Mesenteric fat pad (tissue), 1 donor: Measurements from ENCODE around the gene GAK. TPM values are rescaled to one million over a fixed set of nuclear protein-coding genes. Genes with fewer than 3 reads are reported as not detected.

ENCODE experiments used
- DNase-seq: peaks from one replicate; pipeline ENCODE4 v3.0.0-alpha.2; 2020; ENCODE audit warnings: low spot score
- total RNA-seq: library from RNA; stranded (reverse); fragmentation: NEBNext Ultra II Directional; extraction: Animal tissue kit (Norgen Biotek cat#: 25700); gene quantifications from one replicate; pipeline ENCODE4 v1.2.1, GENCODE V29; 2021
- donor health status: DM: yes; HTN: yes; CAD: no.

GAK gene
- total RNA-seq, 1 donor from 2014 or later, result 91.3 TPM

DNA sequence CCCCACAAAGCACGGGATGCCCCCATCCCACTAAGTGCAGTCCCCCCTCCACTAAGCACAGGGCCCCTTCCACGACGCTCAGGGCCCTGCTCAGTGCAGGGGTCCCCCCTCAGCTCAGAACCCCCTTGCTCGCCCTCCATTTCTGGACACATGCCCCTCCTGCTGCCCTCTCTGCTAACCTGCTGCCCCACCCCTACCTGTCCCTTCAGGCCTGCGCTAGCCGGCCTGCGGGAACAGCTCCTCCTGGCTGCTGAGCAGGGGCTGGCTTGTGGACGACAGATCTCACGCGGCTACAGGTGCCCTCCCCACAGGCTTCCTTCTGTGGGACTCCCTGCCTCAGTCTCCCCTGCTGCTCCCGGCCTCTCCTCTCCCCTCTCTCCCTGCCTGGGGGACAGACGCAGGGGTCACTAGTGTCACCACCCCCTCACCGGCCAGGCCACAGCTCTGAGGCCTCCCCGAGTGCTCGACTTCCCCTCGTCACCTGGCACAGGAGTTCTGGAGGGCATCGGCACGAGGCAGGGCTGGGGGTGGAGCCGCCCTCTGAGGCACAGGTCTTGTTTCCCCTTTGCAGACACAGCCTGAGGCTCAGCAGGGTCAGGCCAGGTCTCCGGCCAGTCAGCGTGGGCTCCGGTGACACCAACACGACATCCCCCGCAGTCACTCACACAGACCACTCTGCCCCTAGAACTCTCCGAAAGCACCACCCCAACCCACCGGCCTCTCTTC lies 21.6 kb downstream of the GAK start:
- no peak for DNase-seq

DNA sequence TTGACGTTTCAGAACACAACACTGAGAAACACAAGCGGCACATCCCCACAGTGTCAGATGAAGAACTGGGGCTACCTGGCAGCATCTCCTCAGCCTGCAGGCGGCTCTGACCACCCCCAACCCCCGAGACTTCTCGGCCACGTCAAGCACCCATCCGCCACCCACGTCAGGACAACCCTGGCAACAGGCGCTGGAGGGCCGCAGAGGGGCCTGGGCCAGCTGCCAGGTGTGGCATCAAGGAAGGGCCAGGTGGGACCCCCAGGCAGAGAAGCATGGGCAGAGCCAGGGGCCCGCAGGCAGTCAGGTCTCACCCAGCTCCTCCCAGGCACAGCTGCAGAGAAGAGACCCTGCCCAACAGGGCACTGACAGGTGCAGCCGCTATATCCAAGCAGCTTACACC lies 22.3 kb downstream of the GAK start:
- no peak for DNase-seq

DNA sequence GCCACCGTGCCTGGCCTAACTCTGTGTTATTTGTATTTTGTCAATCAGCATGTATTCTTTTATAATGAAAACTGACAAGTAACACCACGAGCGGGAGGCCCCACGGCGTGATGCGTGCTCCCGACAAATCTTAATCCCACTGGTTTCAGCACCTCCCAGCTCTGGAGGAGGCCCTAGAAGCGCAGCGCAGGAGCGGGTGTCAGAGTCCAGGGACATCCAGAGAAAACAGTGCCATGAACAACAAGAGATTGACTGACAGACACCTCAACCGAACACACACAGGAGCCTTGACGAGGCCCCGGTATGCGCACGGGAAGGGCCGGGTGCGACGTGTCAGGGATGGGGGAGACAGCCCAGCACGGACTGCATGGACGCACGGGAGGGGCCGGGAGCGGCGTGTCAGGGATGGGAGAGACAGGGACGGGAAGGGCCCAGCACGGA lies 23.0 kb downstream of the GAK start:
- no peak for DNase-seq

DNA sequence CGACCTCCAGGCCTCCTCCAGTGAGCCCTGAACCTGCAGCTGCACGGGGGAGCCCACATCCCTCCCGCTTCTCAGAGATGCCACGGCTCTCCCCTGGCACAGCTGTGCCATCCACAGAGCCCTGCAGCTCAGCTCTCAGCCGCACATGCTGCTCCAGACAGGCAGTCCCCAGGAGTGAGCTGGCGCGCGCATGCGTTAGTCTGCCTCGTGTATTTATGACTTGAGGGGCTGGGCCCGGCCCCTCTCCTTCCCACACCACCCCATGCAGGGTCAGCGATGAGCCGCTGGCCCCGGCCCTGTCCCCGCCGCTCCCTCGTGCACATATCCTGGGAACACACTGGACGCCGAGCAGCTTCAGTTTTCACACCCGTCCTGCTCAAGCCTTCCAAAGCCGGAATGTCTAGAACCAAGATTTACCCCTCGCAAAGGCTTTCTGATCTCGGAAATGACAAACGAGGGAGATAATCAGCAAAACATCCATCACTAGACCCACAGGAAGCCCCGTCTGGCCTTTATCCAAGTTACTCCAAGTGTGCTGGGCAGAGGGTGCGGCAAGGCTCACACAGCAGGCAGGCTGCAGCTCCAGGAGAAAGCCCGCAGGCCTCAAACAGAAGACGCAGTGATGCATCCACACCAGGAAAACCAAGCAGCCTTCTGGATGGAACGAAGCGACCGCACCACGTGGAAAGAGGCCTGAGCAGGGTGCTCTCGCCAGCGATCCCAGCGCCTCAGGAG lies 24.3 kb downstream of the GAK start:
- DNase-seq, result no peak

DNA sequence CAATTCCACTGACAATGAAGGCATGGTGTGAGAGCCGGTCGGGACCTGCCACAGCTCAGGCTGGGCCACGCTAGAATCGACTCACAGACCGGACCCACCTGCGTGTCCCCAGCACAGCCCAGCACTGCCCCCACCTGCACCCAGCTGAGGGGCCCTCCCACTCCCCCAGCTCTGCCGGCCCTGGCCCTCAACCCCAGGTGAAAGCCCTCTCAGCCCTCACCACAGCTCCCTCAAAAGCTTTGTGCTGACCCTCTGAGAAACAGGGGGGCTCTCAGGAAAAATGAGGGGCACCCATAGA lies 25.1 kb downstream of the GAK start:
- DNase-seq, result no peak

DNA sequence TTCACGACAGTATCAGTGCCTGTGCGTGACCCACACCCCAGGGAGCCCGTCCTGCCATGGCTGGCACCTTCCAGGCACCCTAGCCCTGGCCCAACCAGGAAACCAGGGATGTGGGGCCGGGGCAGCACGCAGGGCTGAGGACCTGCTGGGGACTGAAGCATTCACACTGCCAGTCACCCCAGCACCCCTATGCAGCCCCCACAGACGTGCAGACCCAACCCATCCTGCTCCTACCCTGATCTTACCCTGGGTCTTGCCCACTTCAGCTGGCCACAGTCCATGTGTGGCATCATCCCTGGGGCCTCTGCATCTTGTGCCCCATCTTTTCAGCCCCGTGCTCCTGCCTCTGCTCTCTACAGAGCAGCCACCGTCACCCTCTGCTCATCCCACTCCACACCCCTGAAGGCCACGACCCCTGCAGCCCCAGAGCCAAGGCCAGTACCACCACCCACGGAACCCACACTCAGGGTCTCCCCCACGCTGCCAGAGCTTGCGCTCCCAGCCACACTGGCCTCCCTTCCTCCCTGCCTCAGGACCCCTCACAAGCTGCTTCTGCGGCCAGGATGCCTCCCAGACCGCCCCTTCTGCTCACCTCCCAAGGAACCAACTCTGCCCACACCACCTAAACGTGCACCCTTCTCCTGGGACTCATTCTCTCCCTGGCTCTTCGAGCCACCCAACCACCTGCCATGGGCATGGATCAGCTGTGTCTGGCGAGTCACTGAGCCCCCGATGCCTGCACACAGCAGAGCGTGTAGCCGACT lies 25.6 kb downstream of the GAK start:
- no peak for DNase-seq

DNA sequence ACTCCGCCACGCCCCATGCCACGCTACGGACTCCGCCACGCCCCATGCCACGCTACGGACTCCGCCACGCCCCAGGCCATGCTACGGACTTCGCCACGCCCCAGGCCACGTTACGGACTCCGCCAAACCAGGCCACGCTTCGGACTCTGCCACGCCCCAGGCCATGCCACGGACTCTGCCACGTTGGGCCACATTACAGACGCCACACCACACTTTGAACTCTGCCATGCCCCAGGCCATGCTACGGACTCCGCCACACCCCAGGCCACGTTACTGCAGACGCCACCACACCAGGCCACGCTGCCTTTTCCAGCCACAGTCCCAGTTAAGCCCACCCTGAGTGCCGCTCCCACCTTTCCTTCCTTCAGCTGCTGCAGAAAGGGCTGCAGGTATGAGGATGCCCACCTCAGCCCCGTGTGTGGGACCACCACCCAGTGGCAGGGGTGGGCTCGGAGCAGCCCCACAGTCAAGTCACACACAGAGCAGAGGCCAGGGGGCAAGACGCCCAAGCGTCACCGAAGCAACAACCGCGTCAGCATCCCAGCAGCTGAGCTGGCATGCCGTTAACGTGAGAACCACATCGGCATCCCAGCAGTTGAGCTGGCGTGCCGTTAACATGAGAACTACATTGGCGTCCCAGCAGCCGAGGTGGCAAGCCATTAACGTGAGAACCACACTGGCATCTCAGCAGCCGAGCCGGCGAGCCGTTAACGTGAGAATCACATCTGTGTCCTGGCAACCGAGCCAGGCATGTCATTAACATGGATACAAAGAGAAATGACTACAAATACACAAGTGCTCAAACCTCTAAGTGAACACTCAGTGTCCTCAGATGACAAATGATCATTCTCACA lies 26.4 kb downstream of the GAK start:
- no peak for DNase-seq

DNA sequence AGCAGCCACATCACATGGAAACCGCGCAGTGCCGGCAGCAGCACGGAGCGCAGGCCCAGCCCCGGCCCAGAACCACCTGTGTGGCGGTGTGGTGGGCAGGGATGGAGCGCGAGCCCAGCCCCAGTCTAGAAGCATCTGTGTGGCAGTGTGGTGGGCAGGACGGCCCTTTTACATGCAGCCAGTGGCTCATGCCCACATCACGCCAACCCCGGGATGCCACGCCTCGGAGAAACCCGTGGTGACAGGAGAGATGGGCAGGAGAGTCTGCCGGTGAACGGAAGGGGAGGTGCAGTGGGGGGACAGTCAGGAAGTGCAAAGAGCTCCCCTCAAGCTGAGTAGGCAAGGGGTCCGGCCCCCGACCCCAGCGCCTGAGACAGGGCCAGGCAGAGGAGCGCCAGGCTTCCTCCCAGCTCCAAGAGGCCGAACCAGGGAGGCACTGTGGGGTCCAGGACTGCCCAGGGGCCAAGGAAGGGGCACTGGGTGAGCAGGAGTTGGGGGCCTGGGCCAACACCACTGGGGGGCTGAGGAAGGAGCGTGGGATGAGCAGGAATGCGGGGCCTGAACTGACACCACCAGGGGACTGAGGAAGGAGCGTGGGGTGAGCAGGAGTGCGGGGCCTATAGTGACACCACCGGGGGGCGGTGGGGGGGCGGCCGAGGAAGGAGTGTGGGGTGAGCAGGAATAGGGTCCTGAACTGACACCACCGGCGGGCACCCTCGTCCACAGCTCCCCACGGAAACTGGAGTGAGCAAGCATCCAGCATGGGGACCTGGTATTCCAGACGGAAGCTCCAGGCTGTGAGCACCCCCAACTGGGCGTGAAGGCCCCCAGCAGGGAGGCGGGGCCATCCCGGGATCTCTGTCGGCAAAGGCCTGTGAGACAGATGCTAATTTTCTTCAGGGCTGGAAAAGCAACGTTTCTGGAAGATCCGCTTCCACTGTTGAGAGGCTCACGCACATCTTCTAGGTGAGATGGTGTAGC lies 28.8 kb downstream of the GAK start:
- no peak for DNase-seq

DNA sequence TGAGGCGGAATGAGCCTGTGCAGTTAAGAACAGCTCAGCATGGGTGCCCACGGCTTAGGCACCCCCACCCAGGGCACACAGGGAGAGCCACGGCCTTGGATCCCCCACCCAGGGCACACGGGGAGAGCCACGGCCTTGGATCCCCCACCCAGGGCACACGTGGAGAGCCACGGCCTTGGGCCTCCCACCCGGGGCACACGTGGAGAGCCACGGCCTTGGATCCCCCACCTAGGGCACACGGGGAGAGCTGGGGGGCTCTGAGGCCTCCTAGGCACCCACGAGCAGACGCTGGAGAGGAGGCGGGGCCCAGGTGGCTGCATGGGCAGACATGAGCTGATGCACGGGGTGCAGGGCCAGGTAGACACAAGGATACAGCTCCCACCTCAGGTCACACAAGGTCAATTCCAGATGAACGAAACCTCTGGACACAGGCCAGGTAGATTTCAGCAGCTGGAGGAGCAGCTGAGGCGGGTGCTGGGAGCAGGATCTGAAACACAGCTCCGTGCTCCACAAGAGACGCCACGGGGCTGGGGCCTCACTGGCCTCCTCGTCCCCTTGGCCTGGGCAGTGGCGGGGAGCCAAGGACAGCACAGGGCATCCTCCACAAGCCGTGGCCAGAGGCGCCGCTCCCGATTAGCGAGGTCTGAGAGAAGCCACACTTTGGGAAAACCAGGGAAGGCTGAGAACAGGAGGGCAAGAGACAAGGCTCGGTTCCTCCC lies 30.8 kb downstream of the GAK start:
- DNase-seq, result no peak

DNA sequence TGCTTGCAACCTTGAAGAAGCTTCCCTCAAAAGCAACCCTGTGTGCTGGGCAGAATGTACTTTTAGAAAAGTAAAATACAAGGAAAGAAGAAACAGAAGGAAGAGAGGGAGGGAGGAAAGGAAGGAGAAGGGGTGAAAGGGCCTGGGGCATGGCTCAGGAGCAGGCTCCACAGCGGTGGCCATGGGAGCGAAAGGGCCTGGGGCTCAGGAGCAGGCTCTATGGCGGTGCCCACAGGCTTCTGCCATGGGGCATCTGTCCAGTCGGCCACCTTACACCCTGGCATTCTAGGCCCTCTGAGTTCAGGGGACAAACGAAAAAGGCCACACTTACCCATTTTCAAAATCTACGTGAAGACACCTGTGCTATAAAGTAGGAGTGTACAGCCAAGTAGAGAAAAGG lies 31.4 kb downstream of the GAK start:
- DNase-seq, result no peak

DNA sequence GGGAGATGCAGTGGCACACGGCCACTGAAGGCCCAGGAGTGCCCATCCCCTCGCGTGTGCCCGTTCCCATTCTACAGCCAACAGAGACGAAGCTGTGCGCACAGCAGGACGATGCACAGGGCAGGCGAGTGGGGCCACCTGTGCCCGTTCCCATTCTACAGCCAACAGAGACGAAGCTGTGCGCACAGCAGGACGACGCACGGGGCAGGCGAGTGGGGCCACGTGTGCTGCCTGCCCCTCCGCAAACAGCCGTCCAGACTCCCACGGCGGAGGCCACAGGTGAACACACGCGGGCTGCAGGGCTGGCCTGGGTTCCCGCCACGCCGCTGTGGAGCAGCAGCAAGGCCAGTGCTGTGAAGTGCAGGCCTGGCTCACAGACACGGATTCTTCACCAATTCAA lies 32.0 kb downstream of the GAK start:
- no peak for DNase-seq

DNA sequence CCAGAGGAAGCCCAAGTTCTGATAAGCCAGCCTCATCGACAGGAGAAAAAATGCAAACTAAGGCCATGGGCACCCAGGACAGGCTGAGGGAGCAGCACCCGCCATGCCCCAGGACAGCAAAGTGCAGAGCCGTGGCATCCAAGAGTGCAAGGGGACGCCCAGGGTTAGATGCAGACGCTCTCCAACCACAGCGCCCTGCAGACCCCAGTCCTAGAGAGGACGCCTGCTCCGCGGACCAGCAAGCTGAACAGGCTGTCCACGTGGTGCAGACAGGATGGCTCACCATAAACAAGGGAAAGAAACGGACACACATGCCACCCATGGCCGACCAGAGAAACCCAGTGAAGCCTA lies 32.6 kb downstream of the GAK start:
- no peak for DNase-seq

DNA sequence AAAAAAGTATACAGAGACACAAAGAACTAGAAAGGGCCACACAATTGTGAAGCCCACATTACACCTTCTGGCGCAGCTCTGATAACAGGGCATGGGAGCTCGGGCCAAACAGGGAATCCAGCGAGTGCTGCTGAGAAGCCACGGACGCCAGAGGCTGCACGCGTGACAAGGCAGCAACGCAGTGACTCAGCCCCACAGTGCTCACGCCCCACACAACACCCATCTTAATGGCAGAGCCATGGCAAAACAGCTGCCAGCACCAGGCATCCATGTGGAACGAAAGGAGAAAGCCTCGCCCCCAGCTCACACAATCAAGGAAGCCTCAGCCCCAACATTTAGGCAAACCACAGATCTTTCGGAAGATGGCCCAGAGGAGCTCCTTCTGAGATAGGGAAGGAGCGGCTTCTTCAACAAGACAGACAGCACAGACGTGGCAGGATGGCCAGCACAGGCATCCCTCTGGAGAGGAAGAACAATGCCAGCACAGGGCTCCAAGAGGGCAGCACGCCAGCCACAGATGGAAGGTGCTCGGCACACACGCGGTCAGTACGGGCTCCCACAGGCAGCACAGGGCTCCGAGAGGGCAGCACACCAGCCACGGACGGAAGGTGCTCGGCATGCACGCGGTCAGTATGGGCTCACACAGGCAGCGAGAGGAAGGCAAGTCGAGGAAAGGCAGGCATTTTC lies 33.1 kb downstream of the GAK start:
- no peak for DNase-seq

DNA sequence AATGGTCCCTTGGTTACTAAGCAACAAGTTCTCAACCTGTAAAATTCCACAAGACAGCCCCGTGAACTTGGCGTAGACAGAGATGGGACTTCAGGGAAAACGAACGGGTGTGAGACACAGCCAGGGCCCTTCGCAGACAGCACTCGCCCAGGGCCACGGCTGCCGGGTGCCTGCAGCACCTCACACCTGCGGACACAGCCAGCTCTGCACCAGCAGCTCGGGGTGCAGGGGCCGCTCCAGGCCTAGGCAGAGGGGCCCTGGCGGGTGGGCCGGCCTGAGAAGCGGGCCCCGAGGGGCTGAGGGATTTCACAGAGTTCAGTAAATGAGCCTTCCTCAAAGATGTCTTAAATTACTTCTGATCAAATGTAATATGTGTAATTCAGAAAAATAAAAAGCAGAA lies 34.0 kb downstream of the GAK start:
- no peak for DNase-seq

DNA sequence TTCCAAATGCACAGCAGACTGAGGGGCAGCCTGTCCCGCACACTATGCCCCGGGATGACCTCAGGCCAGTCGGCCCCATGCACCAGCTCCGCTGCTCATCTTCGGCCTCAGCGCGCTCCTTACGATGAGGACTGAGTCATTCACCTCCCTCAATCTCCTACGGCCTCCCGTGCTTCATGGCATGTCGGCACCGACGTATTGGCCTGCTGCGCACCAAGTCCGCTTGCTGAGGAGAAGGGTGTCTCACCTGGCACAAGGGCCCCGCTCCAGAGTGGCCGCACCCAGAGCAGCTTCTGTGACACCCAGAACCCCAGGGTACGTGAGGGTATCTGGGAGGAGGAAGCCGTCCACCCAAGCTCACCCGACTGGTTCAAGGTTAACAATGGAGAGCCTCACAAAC lies 35.5 kb downstream of the GAK start:
- DNase-seq, result no peak

DNA sequence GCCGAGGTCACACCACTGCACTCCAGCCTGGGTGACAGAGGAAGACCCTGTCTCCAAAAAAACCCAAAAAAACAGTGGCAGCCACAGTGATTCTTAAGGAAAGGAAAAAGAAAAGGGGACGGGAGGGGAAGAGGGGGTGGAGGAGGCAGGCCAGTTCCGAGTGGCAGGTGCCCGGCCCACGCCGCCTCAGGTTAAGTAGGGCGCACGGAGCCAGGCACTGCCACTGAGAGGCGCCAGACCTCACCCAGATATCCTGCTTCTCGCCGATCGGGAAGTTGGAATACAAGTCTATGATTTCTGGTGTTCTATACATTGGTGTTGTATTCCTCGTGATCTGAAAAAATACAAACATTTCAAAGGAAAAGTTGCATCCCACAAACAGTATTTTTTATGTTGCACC lies 35.9 kb downstream of the GAK start:
- no peak for DNase-seq

DNA sequence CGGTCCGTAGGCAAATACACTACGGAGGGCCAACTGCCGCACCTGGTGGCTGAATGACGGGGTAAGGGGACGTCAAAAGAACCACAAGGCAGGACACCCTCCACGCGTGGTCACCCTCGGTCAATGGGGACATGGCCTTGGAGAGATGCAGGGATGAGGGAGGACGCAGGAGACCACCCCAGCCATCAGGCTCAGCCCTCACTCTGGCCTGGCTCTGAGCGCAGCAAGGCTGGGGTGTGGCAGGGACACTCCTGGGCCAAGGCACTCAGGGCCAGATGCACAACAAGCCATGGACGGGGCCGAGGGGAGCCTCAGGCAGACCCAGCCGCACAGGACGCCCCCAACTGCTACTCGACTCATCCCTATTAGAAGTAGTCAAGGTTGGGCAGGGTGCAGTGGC lies 36.5 kb downstream of the GAK start:
- DNase-seq, result no peak

DNA sequence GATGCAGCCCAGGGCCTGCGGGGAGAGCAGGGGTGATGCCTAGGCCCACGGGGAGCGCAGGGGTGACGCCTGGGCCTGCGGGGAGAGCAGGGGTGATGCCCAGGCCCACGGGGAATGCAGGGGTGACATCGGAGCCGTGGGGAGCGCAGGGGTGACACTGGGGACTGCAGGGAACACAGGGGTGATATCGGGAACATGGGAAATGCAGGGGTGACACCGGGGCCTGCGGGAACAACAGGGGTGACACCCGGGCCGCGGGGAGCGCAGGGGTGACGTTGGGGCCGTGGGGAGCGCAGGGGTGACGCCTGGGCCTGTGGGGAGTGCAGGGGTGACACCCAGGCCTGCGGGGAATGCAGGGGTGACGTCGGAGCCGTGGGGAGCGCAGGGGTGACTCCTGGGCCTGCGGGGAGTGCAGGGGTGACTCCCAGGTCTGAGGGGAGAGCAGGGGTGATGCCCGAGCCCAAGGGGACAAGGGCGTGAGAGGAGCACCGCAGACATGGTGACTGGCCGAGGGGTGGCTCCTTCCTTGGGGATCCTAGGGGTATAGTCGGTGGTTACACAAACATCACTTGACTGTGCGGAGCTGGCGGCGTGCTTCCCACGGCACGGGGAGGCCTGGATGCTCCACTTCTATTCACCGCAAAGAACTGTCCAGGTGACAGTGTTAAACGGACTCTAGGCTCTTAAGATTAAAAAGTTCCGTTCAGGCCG lies 38.0 kb downstream of the GAK start:
- DNase-seq, result no peak
